ENCODE results near the gene C12orf75. TPM values are rescaled to one million over a fixed set of nuclear protein-coding genes. Genes with fewer than 3 reads are reported as not detected.

C12orf75 gene
- total and polyA plus RNA-seq, 2 of the 13 experiments (the other 11 are each of a cell fraction or from before 2014, with no cell fraction given) = 16.1 to 19.8 TPM

DNA sequence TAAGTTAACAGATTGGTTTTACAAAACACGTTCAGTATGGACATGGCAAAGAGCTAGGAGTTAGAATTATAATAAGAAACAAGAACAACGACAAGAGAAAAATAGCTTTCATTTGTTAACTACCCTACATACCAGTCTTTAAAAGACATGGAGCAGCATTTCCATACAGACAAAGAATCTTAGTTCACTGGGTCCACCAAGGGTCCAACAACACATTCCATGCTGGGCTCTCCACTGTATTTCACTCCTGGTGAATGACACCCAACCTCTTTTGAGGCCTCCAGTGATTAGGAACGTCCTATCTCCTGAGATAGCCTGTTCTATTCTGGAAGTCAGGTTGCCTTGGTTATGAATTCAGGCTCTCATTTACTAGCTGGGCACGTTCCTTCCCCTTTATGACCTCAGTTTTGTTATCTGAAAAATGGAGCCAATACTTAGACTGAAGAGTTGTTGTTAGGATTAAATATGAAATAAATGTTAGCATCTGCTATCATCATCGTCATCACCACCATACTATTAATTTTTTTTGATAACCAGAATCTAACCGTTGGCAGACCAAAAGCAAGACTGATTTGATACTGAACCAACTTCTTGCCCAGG lies 37.7 kb downstream of the C12orf75 start (continued):
- TF ChIP-seq, protein P1, sequence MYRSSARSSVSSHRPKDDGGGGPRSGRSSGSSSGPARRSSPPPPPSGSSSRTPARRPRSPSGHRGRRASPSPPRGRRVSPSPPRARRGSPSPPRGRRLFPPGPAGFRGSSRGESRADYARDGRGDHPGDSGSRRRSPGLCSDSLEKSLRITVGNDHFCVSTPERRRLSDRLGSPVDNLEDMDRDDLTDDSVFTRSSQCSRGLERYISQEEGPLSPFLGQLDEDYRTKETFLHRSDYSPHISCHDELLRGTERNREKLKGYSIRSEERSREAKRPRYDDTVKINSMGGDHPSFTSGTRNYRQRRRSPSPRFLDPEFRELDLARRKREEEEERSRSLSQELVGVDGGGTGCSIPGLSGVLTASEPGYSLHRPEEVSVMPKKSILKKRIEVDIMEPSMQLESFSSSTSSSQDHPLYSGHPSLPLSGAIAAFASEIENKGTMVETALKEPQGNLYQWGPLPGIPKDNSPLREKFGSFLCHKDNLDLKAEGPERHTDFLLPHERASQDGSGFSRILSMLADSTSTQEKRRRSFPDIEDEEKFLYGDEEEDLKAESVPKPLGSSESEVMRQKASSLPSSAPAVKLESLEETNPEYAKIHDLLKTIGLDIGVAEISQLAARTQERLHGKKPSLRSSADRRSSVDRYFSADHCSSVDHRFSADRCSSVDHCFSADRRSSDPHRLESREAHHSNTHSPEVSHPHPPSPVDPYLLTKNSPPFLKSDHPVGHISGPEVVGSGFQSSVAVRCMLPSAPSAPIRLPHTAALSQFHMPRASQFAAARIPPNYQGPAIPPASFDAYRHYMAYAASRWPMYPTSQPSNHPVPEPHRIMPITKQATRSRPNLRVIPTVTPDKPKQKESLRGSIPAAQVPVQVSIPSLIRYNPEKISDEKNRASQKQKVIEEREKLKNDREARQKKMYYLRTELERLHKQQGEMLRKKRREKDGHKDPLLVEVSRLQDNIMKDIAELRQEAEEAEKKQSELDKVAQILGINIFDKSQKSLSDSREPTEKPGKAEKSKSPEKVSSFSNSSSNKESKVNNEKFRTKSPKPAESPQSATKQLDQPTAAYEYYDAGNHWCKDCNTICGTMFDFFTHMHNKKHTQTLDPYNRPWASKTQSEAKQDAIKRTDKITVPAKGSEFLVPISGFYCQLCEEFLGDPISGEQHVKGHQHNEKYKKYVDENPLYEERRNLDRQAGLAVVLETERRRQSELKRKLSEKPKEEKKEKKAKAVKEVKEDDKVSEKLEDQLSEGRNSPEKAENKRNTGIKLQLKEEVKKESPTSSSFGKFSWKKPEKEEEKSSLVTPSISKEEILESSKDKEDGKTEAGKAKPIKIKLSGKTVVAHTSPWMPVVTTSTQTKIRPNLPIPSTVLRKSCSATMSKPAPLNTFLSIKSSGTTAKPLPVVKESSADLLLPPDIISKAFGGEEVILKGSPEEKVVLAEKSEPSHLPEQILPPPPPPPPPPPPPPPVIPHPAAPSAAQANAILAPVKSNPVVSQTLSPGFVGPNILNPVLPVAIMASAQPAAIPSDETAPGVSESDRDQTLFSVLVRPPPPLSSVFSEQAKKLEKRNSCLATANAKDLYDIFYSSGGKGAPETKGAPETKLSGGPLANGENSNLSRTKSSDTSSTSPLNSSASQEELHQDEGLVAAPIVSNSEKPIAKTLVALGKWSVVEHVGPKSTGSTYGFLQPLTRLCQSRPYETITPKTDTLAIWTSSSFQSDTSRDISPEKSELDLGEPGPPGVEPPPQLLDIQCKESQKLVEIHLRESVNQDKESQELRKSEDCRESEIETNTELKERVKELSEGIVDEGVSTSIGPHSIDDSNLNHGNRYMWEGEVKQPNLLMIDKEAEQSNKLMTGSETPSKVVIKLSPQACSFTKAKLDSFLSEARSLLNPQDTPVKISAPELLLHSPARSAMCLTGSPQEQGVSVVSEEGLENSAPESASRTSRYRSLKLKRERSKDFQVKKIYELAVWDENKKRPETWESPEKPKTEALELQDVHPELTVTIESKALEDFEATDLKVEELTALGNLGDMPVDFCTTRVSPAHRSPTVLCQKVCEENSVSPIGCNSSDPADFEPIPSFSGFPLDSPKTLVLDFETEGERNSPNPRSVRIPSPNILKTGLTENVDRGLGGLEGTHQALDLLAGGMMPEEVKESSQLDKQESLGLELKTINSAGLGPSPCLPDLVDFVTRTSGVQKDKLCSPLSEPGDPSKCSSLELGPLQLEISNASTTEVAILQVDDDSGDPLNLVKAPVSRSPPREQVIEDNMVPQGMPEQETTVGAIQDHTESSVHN (CRISPR knock-in tag; IDR thresholded peaks at IDR 0.05) = no peak
- TF ChIP-seq BRCA1 (CRISPR knock-in tag; IDR thresholded peaks at IDR 0.05) (no peak), REXO4 (CRISPR knock-in tag; IDR thresholded peaks at IDR 0.05; ENCODE audit: borderline replicate concordance) (no peak)

DNA sequence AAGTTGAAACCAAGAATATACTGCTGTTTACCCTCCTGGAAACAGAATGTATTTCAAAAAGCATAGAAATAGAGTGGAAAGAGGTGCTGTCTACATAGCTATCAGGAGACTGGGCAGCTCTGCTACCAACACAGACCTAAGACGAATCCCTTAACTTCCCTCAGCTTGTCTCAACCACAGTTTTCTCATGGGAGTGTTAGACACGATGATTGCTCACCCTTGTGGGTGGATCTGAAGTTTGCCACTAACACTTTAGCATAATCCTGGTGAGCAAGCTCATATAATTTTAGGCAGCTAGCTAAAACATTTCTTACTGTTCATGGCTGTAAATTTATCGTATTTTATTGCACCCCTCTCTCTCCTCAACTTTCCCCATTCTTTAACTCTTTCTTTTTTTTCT lies 38.5 kb downstream of the C12orf75 start:
- Histone ChIP-seq H3K36me3 (replicated peaks in 1 of 2; ENCODE audit: control insufficient read depth in 1 of 2, insufficient read depth in 2 of 2, low read length in 2 of 2) (no peaks in the 10 kb centered on the region), H3K27ac (ENCODE audit: extremely low read length, insufficient read depth, low read length) (no peak overlapping the region), H3K79me2 (ENCODE audit: insufficient read depth, low read length) (no peaks in the 10 kb centered on the region), H3K9me3 (ENCODE audit: low read length) (no peaks in the 10 kb centered on the region), H4K20me1 (ENCODE audit: insufficient read depth, low read length) (no peaks in the 10 kb centered on the region), H3K4me1 (ENCODE audit: insufficient read depth, low read length) (no peaks in the 10 kb centered on the region), H3K4me2 (ENCODE audit: low read depth, low read length) (no peak overlapping the region), H3K9ac (ENCODE audit: insufficient read depth, low read depth, low read length) (no peak overlapping the region), H2AFZ (ENCODE audit: low read length) (no peak overlapping the region), H3K27me3 (ENCODE audit: control insufficient read depth in 1 of 2, insufficient read depth in 2 of 2, low read length in 2 of 2) (no peaks in the 10 kb centered on the region), H3K4me3 (replicated peaks in 1 of 3; ENCODE audit: insufficient read depth in 1 of 3, low read depth in 2 of 3, low read length in 3 of 3) (no peak overlapping the region)
- TF ChIP-seq STAG1 (CRISPR knock-in tag; IDR thresholded peaks at IDR 0.05) (peak; percentile 5; the same call in 1 of the 2 replicates), MEIS1 (CRISPR knock-in tag; IDR thresholded peaks at IDR 0.05; ENCODE audit: borderline replicate concordance) (no peak)
- DNase-seq (ENCODE audit: low spot score) (no peak), ATAC-seq (no peak), FAIRE-seq (no peak)
- WGBS (ENCODE audit: low lambda C conversion rate) = 62% methylated on average over 2 of the region's 3 CpGs
- intact Hi-C loops (cut with micrococcal nuclease; ENCODE audit: unreplicated experiment) = no loop called here
- in situ Hi-C loops (cut with HindIII; ENCODE audit: extremely low pct_ligation_motif_present, low pct_unique_long_range_greater_than_20kb) = no loop called here
- ChIA-PET POLR2A (no interaction called here), CTCF (ENCODE audit: low intra/inter-chr PET ratio, low total read pairs) (no interaction called here)
- no TSS peak for BruUV-seq (replicated peaks)

Measured in HepG2 (cell line).